Skin epidermis (tissue), 12 donors: ENCODE measurements around the gene SLC25A45.
"Not testable (repeated sequence)": the region's sequence is repeated elsewhere in the genome, so short reads cannot be mapped to it uniquely, and the experiment has no call there.

Experiments
- H3K27ac ChIP-seq, 21 experiments: fragments of 200-600 bp; sonication (generic) in 11 of 21; one replicate each; pipeline ENCODE4 v1.5.0; 2020; ENCODE audit warnings: mild to moderate bottlenecking in 3 of 21, inconsistent platforms in 2 of 21, moderate library complexity in 2 of 21
- H3K4me3 ChIP-seq, 7 experiments: fragments of 200-600 bp; sonication (generic) in 2 of 7; one replicate each; pipeline ENCODE4 v1.5.0; 2020; ENCODE audit warnings: inconsistent platforms in 2 of 7, mild to moderate bottlenecking in 2 of 7, moderate library complexity in 1 of 7

SLC25A45 gene

GRCh38 chr11:65353376-65353775 lies 29.1 kb downstream of the SLC25A45 start:
- no peak overlapping the region for H3K4me3 ChIP-seq

GRCh38 chr11:65352783-65353182 lies 29.7 kb downstream of the SLC25A45 start:
- no peak overlapping the region for H3K27ac ChIP-seq
- H3K4me3 ChIP-seq, result no peak overlapping the region

More at GRCh38 chr11:65353376-65353775, 29.1 kb downstream of the SLC25A45 start:
- H3K27ac ChIP-seq, result peak overlapping the region in 1 of 21 experiments; percentile 8

GRCh38 chr11:65351511-65351910 lies 30.9 kb downstream of the SLC25A45 start:
- H3K27ac ChIP-seq, result no peak overlapping the region
- no peak overlapping the region for H3K4me3 ChIP-seq

GRCh38 chr11:65341856-65342255 lies 40.6 kb downstream of the SLC25A45 start:
- H3K4me3 ChIP-seq, result no peak overlapping the region
- H3K27ac ChIP-seq, result no peak overlapping the region

GRCh38 chr11:65340226-65340625 lies 42.2 kb downstream of the SLC25A45 start:
- H3K27ac ChIP-seq, result no peak overlapping the region
- H3K4me3 ChIP-seq, result no peak overlapping the region

GRCh38 chr11:65338676-65339075 lies 43.8 kb downstream of the SLC25A45 start:
- H3K27ac ChIP-seq, result no peak overlapping the region

GRCh38 chr11:65334696-65335295 lies 47.6 kb downstream of the SLC25A45 start:
- H3K4me3 ChIP-seq, result peak overlapping the region; percentile 54 to 97 (median 78)

More at GRCh38 chr11:65338676-65339075, 43.8 kb downstream of the SLC25A45 start:
- H3K4me3 ChIP-seq, result no peak overlapping the region

GRCh38 chr11:65332591-65332990 lies 49.9 kb downstream of the SLC25A45 start:
- H3K4me3 ChIP-seq, H3K27ac ChIP-seq: not testable (repeated sequence)

More at GRCh38 chr11:65334696-65335295, 47.6 kb downstream of the SLC25A45 start:
- peak overlapping the region in 15 of 21 experiments; percentile 83 to 95 (median 90) for H3K27ac ChIP-seq

GRCh38 chr11:65330544-65330943 lies 51.9 kb downstream of the SLC25A45 start:
- no peak overlapping the region for H3K4me3 ChIP-seq
- H3K27ac ChIP-seq, result no peak overlapping the region

- Histone ChIP-seq H3K4me3 (no peak overlapping the region), H3K27ac (peak overlapping the region in 4 of 21 experiments; percentile 4 to 34 (median 20))
Measured at GRCh38 chr11:65329944-65330403, 52.5 kb downstream of the SLC25A45 start.

GRCh38 chr11:65329478-65329877 lies 53.0 kb downstream of the SLC25A45 start:
- H3K4me3 ChIP-seq, result no peak overlapping the region

GRCh38 chr11:65327021-65327420 lies 55.4 kb downstream of the SLC25A45 start:
- H3K4me3 ChIP-seq, result no peak overlapping the region
- H3K27ac ChIP-seq, result no peak overlapping the region

More at GRCh38 chr11:65329478-65329877, 53.0 kb downstream of the SLC25A45 start:
- peak overlapping the region in 4 of 21 experiments; percentile 4 to 34 (median 20) for H3K27ac ChIP-seq

GRCh38 chr11:65325435-65325834 lies 57.0 kb downstream of the SLC25A45 start:
- Histone ChIP-seq H3K4me3 (no peak overlapping the region), H3K27ac (no peak overlapping the region)
